GM12878 (cell line): ENCODE results near the gene IL18RAP. TPM values are rescaled to one million over a fixed set of nuclear protein-coding genes. Genes with fewer than 3 reads are reported as not detected.

Experiments
- ATAC-seq: fragments of 200-7000 bp; cut with Tn5 transposase; 3 replicates; pipeline ENCODE4 v1.9.1; 2020; ENCODE audit warnings: mild to moderate bottlenecking, moderate library complexity
- BruUV-seq: library from RNA; stranded (reverse); fragments of 400-500 nt; replicated peaks from 2 replicates; lab custom pipeline; 2021; lab: Mats Ljungman, UMichigan
- CTCF ChIA-PET: fragments of 300-600 bp; sonication (Branson Sonifier 250); formaldehyde crosslinking; extraction: SDS; loops from one replicate; lab custom pipeline; 2021; ENCODE audit warnings: inconsistent platforms; lab: Yijun Ruan, JAX
- POLR2A ChIA-PET: fragments of 350-600 bp; formaldehyde crosslinking; extraction: SDS; loops from one replicate; lab custom pipeline; 2021; ENCODE audit warnings: inconsistent platforms; lab: Charles Lee
- RAD21 ChIA-PET: fragments of 300-600 bp; sonication (Branson Sonifier 250); formaldehyde crosslinking; loops from one replicate; lab custom pipeline; 2023; ENCODE audit warnings: antibody characterized with exemption; ENCODE audit not compliant: unreplicated experiment; lab: Charles Lee
- SMC1A ChIA-PET: fragments of 300-600 bp; sonication (Branson Sonifier 250); formaldehyde crosslinking; loops from one replicate; lab custom pipeline; 2023; ENCODE audit not compliant: unreplicated experiment, uncharacterized antibody; lab: Charles Lee
- DNase-seq: peaks from one replicate; pipeline ENCODE4 v3.0.0-alpha.2; 2011; ENCODE audit warnings: low read depth, low spot score
- FAIRE-seq: peaks from 3 replicates; lab custom pipeline; 2011; peaks lifted over from hg19 to GRCh38; lab: Jason Lieb, UNC
- H2AFZ ChIP-seq: 2 replicates; pipeline ENCODE4 v1.6.0; 2011; ENCODE audit warnings: low read depth, low read length, control low read depth; ENCODE audit not compliant: control insufficient read depth
- H3K27ac ChIP-seq: 2 replicates; pipeline ENCODE4 v1.5.1; 2011; ENCODE audit warnings: control low read depth; ENCODE audit not compliant: control insufficient read depth, insufficient read depth
- H3K27me3 ChIP-seq, 2 experiments: replicated peaks in 1 of 2; 2 replicates each; pipeline versions ENCODE4 v1.6.0 to v1.6.1; 2011; ENCODE audit warnings: low read length in 1 of 2; ENCODE audit not compliant: control insufficient read depth in 2 of 2, insufficient read depth in 2 of 2
- H3K36me3 ChIP-seq, 2 experiments: 2 replicates each; pipeline ENCODE4 v1.5.1; 2011; ENCODE audit warnings: low read length in 1 of 2; ENCODE audit not compliant: control insufficient read depth in 2 of 2, insufficient read depth in 2 of 2
- H3K4me1 ChIP-seq: 2 replicates; pipeline ENCODE4 v1.6.1; 2011; ENCODE audit warnings: mild to moderate bottlenecking, low read length, moderate library complexity, mixed read lengths; ENCODE audit not compliant: control insufficient read depth, insufficient read depth
- H3K4me2 ChIP-seq: 2 replicates; pipeline ENCODE4 v1.6.0; 2011; ENCODE audit warnings: control low read depth; ENCODE audit not compliant: control insufficient read depth, insufficient read depth
- H3K4me3 ChIP-seq: fragments of 200-600 bp; sonication (generic); 2 replicates; pipeline ENCODE4 v1.5.1; 2016
- H3K79me2 ChIP-seq: 2 replicates; pipeline ENCODE4 v1.6.0; 2011; ENCODE audit warnings: low read length; ENCODE audit not compliant: control insufficient read depth, insufficient read depth
- H3K9ac ChIP-seq: 2 replicates; pipeline ENCODE4 v1.8.0; 2011; ENCODE audit warnings: low read length, control low read depth, mixed read lengths; ENCODE audit not compliant: control insufficient read depth, insufficient read depth
- H3K9me3 ChIP-seq: replicated peaks from 3 replicates; pipeline ENCODE4 v1.5.1; 2011; ENCODE audit warnings: mild to moderate bottlenecking, low read length; ENCODE audit not compliant: control insufficient read depth, insufficient read depth
- H4K20me1 ChIP-seq: 2 replicates; pipeline ENCODE4 v1.6.0; 2011; ENCODE audit not compliant: control insufficient read depth, insufficient read depth
- BACH1 ChIP-seq: fragments of 450-650 bp; IDR thresholded peaks from 2 replicates; pipeline ENCODE4 v1.6.1; 2017; ENCODE audit warnings: mild to moderate bottlenecking, borderline replicate concordance
- BCLAF1 ChIP-seq: fragments of 450-650 bp; IDR thresholded peaks from 2 replicates; pipeline ENCODE4 v1.6.1; 2017; ENCODE audit warnings: antibody characterized with exemption, mild to moderate bottlenecking, moderate library complexity
- CHD1 ChIP-seq: IDR thresholded peaks from 2 replicates; pipeline ENCODE4 v1.6.1; 2012; ENCODE audit warnings: low read depth, low read length, improper control_type of control experiment
- DPF2 ChIP-seq: fragments of 450-650 bp; IDR thresholded peaks from 2 replicates; pipeline ENCODE4 v1.6.1; 2017; ENCODE audit warnings: mild to moderate bottlenecking
- ETV6 ChIP-seq, 2 experiments: fragments of 450-650 bp in 1 of 2; IDR thresholded peaks in 1 of 2; conservative IDR thresholded peaks in 1 of 2; 2 replicates each; pipeline ENCODE4 v1.6.1; 2014; ENCODE audit warnings: antibody characterized with exemption in 1 of 2, borderline replicate concordance in 1 of 2, low read depth in 1 of 2, mild to moderate bottlenecking in 1 of 2, moderate library complexity in 1 of 2
- FOXM1 ChIP-seq: IDR thresholded peaks from 2 replicates; pipeline ENCODE4 v1.6.1; 2012; ENCODE audit warnings: low read depth, mild to moderate bottlenecking, inconsistent platforms, low read length, moderate library complexity
- GABPA ChIP-seq: IDR thresholded peaks from 2 replicates; pipeline ENCODE4 v1.6.1; 2014; ENCODE audit warnings: antibody characterized with exemption, low read depth, mild to moderate bottlenecking, inconsistent platforms
- IKZF2 ChIP-seq, 2 experiments: fragments of 450-650 bp; IDR thresholded peaks; 2 replicates each; pipeline ENCODE4 v1.6.1; 2017; ENCODE audit warnings: mild to moderate bottlenecking in 2 of 2, moderate library complexity in 2 of 2
- MEF2A ChIP-seq: IDR thresholded peaks from 2 replicates; pipeline ENCODE4 v1.6.1; 2011; ENCODE audit warnings: low read depth, mild to moderate bottlenecking, low read length, moderate library complexity; ENCODE audit not compliant: insufficient read depth
- MEF2B ChIP-seq: fragments of 450-650 bp; IDR thresholded peaks from 2 replicates; pipeline ENCODE4 v1.6.1; 2018; ENCODE audit warnings: mild to moderate bottlenecking, moderate library complexity; ENCODE audit not compliant: partially characterized antibody, poor library complexity, severe bottlenecking
- NFXL1 ChIP-seq: fragments of 450-650 bp; IDR thresholded peaks from 2 replicates; pipeline ENCODE4 v1.6.1; 2017; ENCODE audit warnings: antibody characterized with exemption, mild to moderate bottlenecking, borderline replicate concordance
- SMAD5 ChIP-seq: IDR thresholded peaks from 2 replicates; pipeline ENCODE4 v1.6.1; 2016; ENCODE audit warnings: antibody characterized with exemption, low read depth
- TCF3 ChIP-seq: IDR thresholded peaks from 2 replicates; pipeline ENCODE4 v1.6.1; 2012; ENCODE audit warnings: low read depth, mild to moderate bottlenecking, low read length, borderline replicate concordance; ENCODE audit not compliant: insufficient read depth
- WGBS: methylation state at CpG from one replicate; pipeline ENCODE4 v1.1.6; 2016; ENCODE audit warnings: low lambda C conversion rate; ENCODE audit not compliant: insufficient replicate concordance, insufficient coverage; ENCODE audit errors: missing lambda C conversion rate; 5-methylcytosine and 5-hydroxymethylcytosine counted together
- in situ Hi-C: fragments of 300-500 bp; cut with MboI; formaldehyde crosslinking; loops from 9 replicates; pipeline ENCODE4 v1.14.3; 2018; ENCODE audit warnings: mixed read lengths
- intact Hi-C: fragments of 100-400 bp; cut with micrococcal nuclease; formaldehyde crosslinking; loops from one replicate; pipeline ENCODE4 v1.14.2; 2022; ENCODE audit not compliant: unreplicated experiment
- polyA plus RNA-seq, 11 experiments: library from polyadenylated mRNA; depleted of rRNA in 4 of 11; unstranded in 6 of 11; stranded (reverse) in 5 of 11; fragments of >200 nt; fragmentation: Nextera tagmentation in 4 of 11; fragmentation: Illumina TruSeq in 1 of 11; extraction: Ambion mirVana in 4 of 11; extraction: Trizol in 1 of 11; gene quantifications; 1 replicate in 1 of 11; 2 replicates in 10 of 11; pipeline versions ENCODE4 v1.2.1 to v1.2.3, GENCODE V29; 2011 to 2016; ENCODE audit warnings: inconsistent platforms in 2 of 11, missing spikeins in 2 of 11, low read depth in 1 of 11
- total RNA-seq, 4 experiments: library from RNA; depleted of rRNA in 3 of 4; stranded (reverse); fragments of >200 nt in 3 of 4; fragmentation: Illumina TruSeq in 1 of 4; extraction: Trizol in 1 of 4; gene quantifications; 2 replicates each; pipeline versions ENCODE4 v1.2.1 to v1.2.3, GENCODE V29; 2013 to 2021
- TF ChIP-seq, protein P1 (sequence below): IDR thresholded peaks from 2 replicates; pipeline ENCODE4 v1.6.1; 2012; ENCODE audit warnings: low read length, inconsistent platforms
- TF ChIP-seq, protein P2 (sequence below): fragments of 150-350 bp; IDR thresholded peaks from 2 replicates; pipeline ENCODE4 v1.6.1; 2016; ENCODE audit warnings: low read depth, low read length

Gene IL18RAP
- total and polyA plus RNA-seq, 10 of the 15 experiments (the other 5 are each of a cell fraction or from before 2014, with no cell fraction given): 0.37 to 1.6 (median 0.75) TPM; not detected in 1

GRCh38 chr2:102436323-102436722, 13.4 kb downstream of the IL18RAP start (continued):
- peak in 1 of 2 experiments; percentile 37; a peak in 1 of 4 replicates for TF ChIP-seq ETV6 (conservative IDR thresholded peaks at IDR 0.05 in 1 of 2, IDR thresholded peaks at IDR 0.05 in 1 of 2; ENCODE audit: borderline replicate concordance in 1 of 2, low read depth in 1 of 2)
- TF ChIP-seq SMAD5: no peak
- TF ChIP-seq DPF2: peak; percentile 48; the same call in 1 of the 2 replicates
- TF ChIP-seq, protein P1, sequence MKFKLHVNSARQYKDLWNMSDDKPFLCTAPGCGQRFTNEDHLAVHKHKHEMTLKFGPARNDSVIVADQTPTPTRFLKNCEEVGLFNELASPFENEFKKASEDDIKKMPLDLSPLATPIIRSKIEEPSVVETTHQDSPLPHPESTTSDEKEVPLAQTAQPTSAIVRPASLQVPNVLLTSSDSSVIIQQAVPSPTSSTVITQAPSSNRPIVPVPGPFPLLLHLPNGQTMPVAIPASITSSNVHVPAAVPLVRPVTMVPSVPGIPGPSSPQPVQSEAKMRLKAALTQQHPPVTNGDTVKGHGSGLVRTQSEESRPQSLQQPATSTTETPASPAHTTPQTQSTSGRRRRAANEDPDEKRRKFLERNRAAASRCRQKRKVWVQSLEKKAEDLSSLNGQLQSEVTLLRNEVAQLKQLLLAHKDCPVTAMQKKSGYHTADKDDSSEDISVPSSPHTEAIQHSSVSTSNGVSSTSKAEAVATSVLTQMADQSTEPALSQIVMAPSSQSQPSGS: peak; percentile 55; the same call in 1 of the 2 replicates

DNA sequence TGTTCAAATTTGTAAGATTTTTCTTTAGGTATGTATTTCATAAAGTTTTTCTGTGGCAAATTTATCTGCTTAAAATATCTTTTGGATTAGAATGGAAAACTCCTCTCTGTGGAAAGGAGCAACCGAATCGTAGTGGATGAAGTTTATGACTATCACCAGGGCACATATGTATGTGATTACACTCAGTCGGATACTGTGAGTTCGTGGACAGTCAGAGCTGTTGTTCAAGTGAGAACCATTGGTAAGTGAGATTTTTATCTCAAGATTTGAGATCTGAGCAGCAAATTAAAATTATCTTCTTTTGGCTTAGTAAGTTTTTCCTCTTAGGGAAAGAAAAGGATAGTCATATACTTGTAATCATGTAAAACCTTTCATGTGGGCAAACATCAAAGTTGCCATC, 14.2 kb downstream of the IL18RAP start:
- no peak overlapping the region for H3K9ac ChIP-seq
- no peak for FAIRE-seq
- in situ Hi-C loops: no loop called here
- no TSS peak for BruUV-seq
- no peak overlapping the region for H2AFZ ChIP-seq
- CTCF ChIA-PET: interaction anchor here (0.6 to 5.8 kb wide), 7 partner anchors 13 to 1027 kb away, joined by 3 to 34 read pairs (median 4); no protein-coding TSS in a partner anchor
- no peak for DNase-seq
- RAD21 ChIA-PET: interaction anchor here (1.1 to 3.1 kb wide), 5 partner anchors 12 to 608 kb away, joined by 3 to 15 read pairs (median 5); no protein-coding TSS in a partner anchor
- peaks cover 21% of the 10 kb centered on the region for H3K4me1 ChIP-seq
- POLR2A ChIA-PET: interaction anchor here (1.7 kb wide), 1 partner anchor 79 kb away, joined by 7 read pairs; no protein-coding TSS in a partner anchor
- no peaks in the 10 kb centered on the region for H3K27me3 ChIP-seq
- peak overlapping the region; percentile 42; the same call in 1 of the 2 replicates for H3K27ac ChIP-seq
- H3K36me3 ChIP-seq: no peaks in the 10 kb centered on the region
- H3K9me3 ChIP-seq: no peaks in the 10 kb centered on the region; the same call in 2 of the 3 replicates
- intact Hi-C loops: loop anchor here (5.0 kb wide), 1 partner anchor 355 kb away; no protein-coding TSS in a partner anchor
- no peak for ATAC-seq
- H3K79me2 ChIP-seq: no peaks in the 10 kb centered on the region
- no peak overlapping the region for H3K4me2 ChIP-seq
- SMC1A ChIA-PET: interaction anchor here (0.7 to 5.0 kb wide), 7 partner anchors 11 to 342 kb away, joined by 3 to 24 read pairs (median 3); no protein-coding TSS in a partner anchor
- WGBS: 58% methylated on average over 4 of the region's 4 CpGs
- H4K20me1 ChIP-seq: no peaks in the 10 kb centered on the region
- H3K4me3 ChIP-seq: no peak overlapping the region
- TF ChIP-seq CHD1 (no peak), FOXM1 (no peak), MEF2B (no peak), IKZF2 (IDR thresholded peaks at IDR 0.05) (no peak), TCF3 (no peak), NFXL1 (no peak), BACH1 (no peak), MEF2A (no peak), BCLAF1 (no peak), GABPA (no peak)
- TF ChIP-seq, protein P2, sequence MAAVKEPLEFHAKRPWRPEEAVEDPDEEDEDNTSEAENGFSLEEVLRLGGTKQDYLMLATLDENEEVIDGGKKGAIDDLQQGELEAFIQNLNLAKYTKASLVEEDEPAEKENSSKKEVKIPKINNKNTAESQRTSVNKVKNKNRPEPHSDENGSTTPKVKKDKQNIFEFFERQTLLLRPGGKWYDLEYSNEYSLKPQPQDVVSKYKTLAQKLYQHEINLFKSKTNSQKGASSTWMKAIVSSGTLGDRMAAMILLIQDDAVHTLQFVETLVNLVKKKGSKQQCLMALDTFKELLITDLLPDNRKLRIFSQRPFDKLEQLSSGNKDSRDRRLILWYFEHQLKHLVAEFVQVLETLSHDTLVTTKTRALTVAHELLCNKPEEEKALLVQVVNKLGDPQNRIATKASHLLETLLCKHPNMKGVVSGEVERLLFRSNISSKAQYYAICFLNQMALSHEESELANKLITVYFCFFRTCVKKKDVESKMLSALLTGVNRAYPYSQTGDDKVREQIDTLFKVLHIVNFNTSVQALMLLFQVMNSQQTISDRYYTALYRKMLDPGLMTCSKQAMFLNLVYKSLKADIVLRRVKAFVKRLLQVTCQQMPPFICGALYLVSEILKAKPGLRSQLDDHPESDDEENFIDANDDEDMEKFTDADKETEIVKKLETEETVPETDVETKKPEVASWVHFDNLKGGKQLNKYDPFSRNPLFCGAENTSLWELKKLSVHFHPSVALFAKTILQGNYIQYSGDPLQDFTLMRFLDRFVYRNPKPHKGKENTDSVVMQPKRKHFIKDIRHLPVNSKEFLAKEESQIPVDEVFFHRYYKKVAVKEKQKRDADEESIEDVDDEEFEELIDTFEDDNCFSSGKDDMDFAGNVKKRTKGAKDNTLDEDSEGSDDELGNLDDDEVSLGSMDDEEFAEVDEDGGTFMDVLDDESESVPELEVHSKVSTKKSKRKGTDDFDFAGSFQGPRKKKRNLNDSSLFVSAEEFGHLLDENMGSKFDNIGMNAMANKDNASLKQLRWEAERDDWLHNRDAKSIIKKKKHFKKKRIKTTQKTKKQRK: no peak
